Stomach (tissue), 4 donors: ENCODE measurements around the gene MAGOHB.

ENCODE experiments used
- CTCF ChIP-seq, 7 experiments: fragments of 450-650 bp in 4 of 7; fragments of 200-600 bp in 3 of 7; sonication (generic) in 3 of 7; IDR thresholded peaks; one replicate each; pipeline ENCODE4 v1.5.1; 2016 to 2019; ENCODE audit warnings: antibody characterized with exemption in 7 of 7, control low read depth in 2 of 7, mild to moderate bottlenecking in 1 of 7
- EP300 ChIP-seq: sonication (generic); formaldehyde crosslinking; IDR thresholded peaks from one replicate; pipeline ENCODE4 v1.6.1; 2017; ENCODE audit warnings: antibody characterized with exemption
- POLR2AphosphoS5 ChIP-seq, 3 donors: sonication (generic); formaldehyde crosslinking; IDR thresholded peaks; one replicate each; pipeline ENCODE4 v1.6.1; 2016; ENCODE audit warnings: antibody characterized with exemption in 3 of 3

- no peak for TF ChIP-seq CTCF (IDR thresholded peaks at IDR 0.05)
- TF ChIP-seq EP300, result no peak
- no peak for TF ChIP-seq POLR2AphosphoS5 (IDR thresholded peaks at IDR 0.05)
Measured at GRCh38 chr12:10557329-10557728, 56.1 kb downstream of the MAGOHB start.
